Loucy (cell line): ENCODE data around the gene KCNA4.
"Not testable (repeated sequence)": the region's sequence is repeated elsewhere in the genome, so short reads cannot be mapped to it uniquely, and the experiment has no call there.

Experiments used
- H2AFZ ChIP-seq: fragments of 200-600 bp; sonication (generic); 2 replicates; pipeline ENCODE4 v1.6.0; 2016; ENCODE audit warnings: antibody characterized with exemption, mild to moderate bottlenecking, low read length, moderate library complexity
- H3F3A ChIP-seq: fragments of 200-600 bp; 2 replicates; pipeline ENCODE4 v1.6.0; 2016; ENCODE audit warnings: antibody characterized with exemption, low read depth, mild to moderate bottlenecking
- H3K27me3 ChIP-seq: fragments of 200-600 bp; sonication (generic); 2 replicates; pipeline ENCODE4 v1.6.1; 2014; ENCODE audit warnings: low read length, mild to moderate bottlenecking; ENCODE audit not compliant: insufficient read depth, poor library complexity, severe bottlenecking
- H3K36me3 ChIP-seq: fragments of 200-600 bp; sonication (generic); 2 replicates; pipeline ENCODE4 v1.6.1; 2016; ENCODE audit warnings: low read length; ENCODE audit not compliant: insufficient read depth
- H3K4me1 ChIP-seq: fragments of 200-600 bp; sonication (generic); 2 replicates; pipeline ENCODE4 v1.5.1; 2014; ENCODE audit warnings: low read length, mild to moderate bottlenecking; ENCODE audit not compliant: insufficient read depth, poor library complexity, severe bottlenecking
- H3K4me2 ChIP-seq: fragments of 200-600 bp; sonication (generic); 2 replicates; pipeline ENCODE4 v1.6.0; 2014; ENCODE audit warnings: antibody characterized with exemption, low read length, low read depth, mild to moderate bottlenecking; ENCODE audit not compliant: poor library complexity, severe bottlenecking
- H3K4me3 ChIP-seq: fragments of 200-600 bp; sonication (generic); 2 replicates; pipeline ENCODE4 v1.5.1; 2014; ENCODE audit warnings: low read length, mild to moderate bottlenecking, mixed read lengths; ENCODE audit not compliant: poor library complexity, severe bottlenecking
- H3K79me2 ChIP-seq: fragments of 200-600 bp; sonication (generic); 2 replicates; pipeline ENCODE4 v1.6.1; 2014; ENCODE audit warnings: low read length; ENCODE audit not compliant: insufficient read depth
- H3K9ac ChIP-seq: fragments of 200-600 bp; sonication (generic); 2 replicates; pipeline ENCODE4 v1.6.0; 2014; ENCODE audit warnings: mild to moderate bottlenecking, low read depth, low read length, moderate library complexity; ENCODE audit not compliant: poor library complexity, severe bottlenecking
- H3K9me2 ChIP-seq: fragments of 200-600 bp; sonication (generic); replicated peaks from 2 replicates; pipeline ENCODE4 v1.6.1; 2016; ENCODE audit warnings: low read depth, low read length, mixed read lengths
- H3K9me3 ChIP-seq: fragments of 200-600 bp; sonication (generic); 2 replicates; pipeline ENCODE4 v1.6.1; 2014; ENCODE audit warnings: mild to moderate bottlenecking, antibody characterized with exemption, low read length, low read depth; ENCODE audit not compliant: insufficient read depth
- H4K20me1 ChIP-seq: fragments of 200-600 bp; sonication (generic); 2 replicates; pipeline ENCODE4 v1.6.0; 2014; ENCODE audit warnings: antibody characterized with exemption, low read length, mild to moderate bottlenecking; ENCODE audit not compliant: insufficient read depth, poor library complexity, severe bottlenecking
- EZH2phosphoT487 ChIP-seq: fragments of 200-600 bp; IDR thresholded peaks from 2 replicates; pipeline ENCODE4 v1.6.1; 2018; ENCODE audit warnings: antibody characterized with exemption, mild to moderate bottlenecking, moderate library complexity, borderline replicate concordance
- TF ChIP-seq, protein P1 (sequence below): fragments of 200-600 bp; sonication (generic); conservative IDR thresholded peaks from 2 replicates; pipeline ENCODE4 v1.5.1; 2014; ENCODE audit warnings: mild to moderate bottlenecking, antibody characterized with exemption, low read length

Gene KCNA4

GRCh38 chr11:29989174-29989970 is 27.5 kb downstream of the KCNA4 start:
- H3K79me2 ChIP-seq: no peaks in the 10 kb centered on the region
- no peak for TF ChIP-seq EZH2phosphoT487
- no peak overlapping the region for H2AFZ ChIP-seq
- H4K20me1 ChIP-seq: no peaks in the 10 kb centered on the region
- no peak overlapping the region for H3K9ac ChIP-seq
- no peaks in the 10 kb centered on the region for H3K9me2 ChIP-seq
- no peaks in the 10 kb centered on the region for H3K27me3 ChIP-seq
- H3F3A ChIP-seq: no peaks in the 10 kb centered on the region
- no peaks in the 10 kb centered on the region for H3K4me1 ChIP-seq
- no peak overlapping the region for H3K4me2 ChIP-seq
- no peaks in the 10 kb centered on the region for H3K9me3 ChIP-seq
- H3K4me3 ChIP-seq: no peak overlapping the region
- no peaks in the 10 kb centered on the region for H3K36me3 ChIP-seq

- no peak overlapping the region for H3K9ac ChIP-seq
- H3K79me2 ChIP-seq: no peaks in the 10 kb centered on the region
- H3K36me3 ChIP-seq: no peaks in the 10 kb centered on the region
- H3K4me1 ChIP-seq: no peaks in the 10 kb centered on the region
- H3K27me3 ChIP-seq: no peaks in the 10 kb centered on the region
- H3F3A ChIP-seq: no peaks in the 10 kb centered on the region
- H2AFZ ChIP-seq: no peak overlapping the region
- H4K20me1 ChIP-seq: no peaks in the 10 kb centered on the region
- TF ChIP-seq EZH2phosphoT487: no peak
- TF ChIP-seq, protein P1, sequence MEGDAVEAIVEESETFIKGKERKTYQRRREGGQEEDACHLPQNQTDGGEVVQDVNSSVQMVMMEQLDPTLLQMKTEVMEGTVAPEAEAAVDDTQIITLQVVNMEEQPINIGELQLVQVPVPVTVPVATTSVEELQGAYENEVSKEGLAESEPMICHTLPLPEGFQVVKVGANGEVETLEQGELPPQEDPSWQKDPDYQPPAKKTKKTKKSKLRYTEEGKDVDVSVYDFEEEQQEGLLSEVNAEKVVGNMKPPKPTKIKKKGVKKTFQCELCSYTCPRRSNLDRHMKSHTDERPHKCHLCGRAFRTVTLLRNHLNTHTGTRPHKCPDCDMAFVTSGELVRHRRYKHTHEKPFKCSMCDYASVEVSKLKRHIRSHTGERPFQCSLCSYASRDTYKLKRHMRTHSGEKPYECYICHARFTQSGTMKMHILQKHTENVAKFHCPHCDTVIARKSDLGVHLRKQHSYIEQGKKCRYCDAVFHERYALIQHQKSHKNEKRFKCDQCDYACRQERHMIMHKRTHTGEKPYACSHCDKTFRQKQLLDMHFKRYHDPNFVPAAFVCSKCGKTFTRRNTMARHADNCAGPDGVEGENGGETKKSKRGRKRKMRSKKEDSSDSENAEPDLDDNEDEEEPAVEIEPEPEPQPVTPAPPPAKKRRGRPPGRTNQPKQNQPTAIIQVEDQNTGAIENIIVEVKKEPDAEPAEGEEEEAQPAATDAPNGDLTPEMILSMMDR: no peak
- no peaks in the 10 kb centered on the region for H3K9me3 ChIP-seq
- H3K9me2 ChIP-seq: no peaks in the 10 kb centered on the region
- no peak overlapping the region for H3K4me2 ChIP-seq
- H3K4me3 ChIP-seq: no peak overlapping the region
These were observed 31.6 kb downstream of the KCNA4 start for GRCh38 chr11:29985248-29985647.

- Histone ChIP-seq H2AFZ (no peak overlapping the region), H3K79me2 (no peaks in the 10 kb centered on the region), H3K9me2 (no peaks in the 10 kb centered on the region), H3F3A (no peaks in the 10 kb centered on the region), H3K9ac (no peak overlapping the region), H3K9me3 (no peaks in the 10 kb centered on the region), H3K36me3 (no peaks in the 10 kb centered on the region), H3K4me2 (no peak overlapping the region), H3K4me1 (no peaks in the 10 kb centered on the region), H4K20me1 (no peaks in the 10 kb centered on the region), H3K4me3 (no peak overlapping the region), H3K27me3 (no peaks in the 10 kb centered on the region)
- TF ChIP-seq EZH2phosphoT487: no peak
- TF ChIP-seq, protein P1: no peak
These were observed 32.3 kb downstream of the KCNA4 start for GRCh38 chr11:29984544-29984943.

DNA sequence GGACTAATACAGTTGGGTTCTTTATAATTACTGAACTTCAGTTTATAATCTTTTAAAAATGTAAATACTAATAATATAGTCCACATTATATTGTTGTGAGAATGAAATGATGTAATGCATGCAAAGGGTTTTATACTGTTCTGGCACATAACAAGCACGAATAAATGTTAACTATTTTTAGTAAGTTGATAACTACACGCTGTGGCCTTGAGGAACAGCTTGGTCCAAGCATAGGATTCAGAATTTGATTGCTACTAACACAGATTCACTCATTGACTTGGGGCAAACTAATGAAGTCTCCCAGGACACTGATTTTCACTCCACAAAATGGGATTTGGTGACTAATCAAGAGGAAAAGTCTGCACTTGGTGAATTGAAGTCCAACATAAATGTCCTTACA is 38.3 kb downstream of the KCNA4 start:
- Histone ChIP-seq H3K4me2 (no peak overlapping the region), H3K9me2 (no peaks in the 10 kb centered on the region), H2AFZ (no peak overlapping the region), H3K79me2 (no peaks in the 10 kb centered on the region), H4K20me1 (no peaks in the 10 kb centered on the region), H3K4me1 (no peaks in the 10 kb centered on the region), H3K4me3 (no peak overlapping the region), H3K9ac (no peak overlapping the region), H3K9me3 (no peaks in the 10 kb centered on the region), H3K36me3 (no peaks in the 10 kb centered on the region), H3F3A (no peaks in the 10 kb centered on the region), H3K27me3 (no peaks in the 10 kb centered on the region)
- TF ChIP-seq, protein P1: no peak
- TF ChIP-seq EZH2phosphoT487: no peak

DNA sequence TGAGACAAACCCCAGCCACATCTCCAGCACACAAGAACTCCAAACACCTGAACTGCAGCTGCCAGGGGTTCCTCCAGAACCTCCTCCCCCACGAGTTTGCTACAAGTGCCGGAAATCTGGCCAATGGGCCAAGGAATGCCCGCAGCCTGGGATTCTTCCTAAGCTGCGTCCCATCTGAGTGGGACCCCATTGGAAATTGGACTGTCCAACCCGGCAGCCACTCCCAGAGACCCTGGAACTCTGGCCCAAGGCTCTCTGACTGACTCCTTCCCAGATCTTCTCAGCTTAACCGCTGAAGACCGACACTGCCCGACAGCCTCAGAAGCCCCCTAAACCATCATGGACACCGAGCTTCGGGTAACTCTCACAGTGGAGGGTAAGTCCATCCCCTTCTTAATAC is 41.2 kb downstream of the KCNA4 start:
- H3K4me1 ChIP-seq, H3K9ac ChIP-seq, H3K36me3 ChIP-seq, H3K27me3 ChIP-seq, H3K9me3 ChIP-seq, H2AFZ ChIP-seq, H4K20me1 ChIP-seq, H3K79me2 ChIP-seq, H3K4me3 ChIP-seq, H3K4me2 ChIP-seq, H3F3A ChIP-seq, H3K9me2 ChIP-seq: not testable (repeated sequence)
